GM12891 (cell line): ENCODE measurements around the gene TIPRL. TPM values are rescaled to one million over a fixed set of nuclear protein-coding genes. Genes with fewer than 3 reads are reported as not detected.

ENCODE experiments used
- DNase-seq: peaks from one replicate; pipeline ENCODE4 v3.0.0; 2011; ENCODE audit warnings: low spot score; ENCODE audit not compliant: insufficient read length
- FAIRE-seq: peaks from 2 replicates; lab custom pipeline; 2011; peaks lifted over from hg19 to GRCh38; lab: Jason Lieb, UNC
- PAX5 ChIP-seq: IDR thresholded peaks from 2 replicates; pipeline ENCODE4 v1.6.1; 2011; ENCODE audit warnings: low read length, moderate library complexity, mild to moderate bottlenecking; ENCODE audit not compliant: insufficient read depth, severe bottlenecking
- POLR2A ChIP-seq: IDR thresholded peaks from 2 replicates; pipeline ENCODE4 v1.6.1; 2011; ENCODE audit warnings: low read depth, low read length, control low read depth
- POLR2AphosphoS5 ChIP-seq: IDR thresholded peaks from 2 replicates; pipeline ENCODE4 v1.6.1; 2011; ENCODE audit warnings: low read depth, low read length, control low read depth
- POU2F2 ChIP-seq: IDR thresholded peaks from 2 replicates; pipeline ENCODE4 v1.6.1; 2011; ENCODE audit warnings: low read depth, mild to moderate bottlenecking, control low read depth, low read length, moderate library complexity
- SPI1 ChIP-seq: IDR thresholded peaks from 2 replicates; pipeline ENCODE4 v1.6.1; 2011; ENCODE audit warnings: low read depth, low read length, control low read depth
- TAF1 ChIP-seq: IDR thresholded peaks from 2 replicates; pipeline ENCODE4 v1.6.1; 2011; ENCODE audit warnings: low read depth, low read length, control low read depth
- polyA plus RNA-seq: library from polyadenylated mRNA; unstranded; fragments of >200 nt; gene quantifications from one replicate; pipeline ENCODE4 v1.2.1, GENCODE V29; 2012; ENCODE audit warnings: low read depth, missing spikeins, inconsistent platforms; ENCODE audit not compliant: missing spikeins

TIPRL gene
- 25.1 TPM for polyA plus RNA-seq

GRCh38 chr1:168178638-168179437 is at the start of gene TIPRL:
Gene TIPRL (plus strand): TSS chr1:168178962. CDS start chr1:168179078, 116 bp downstream.
- DNase-seq: peak; percentile 72
- TF ChIP-seq POLR2A (peak; percentile 77), SPI1 (0 out of 2 replicates have a peak, but pooled peaks have one; percentile 11), POLR2AphosphoS5 (no peak; the same call in none of the 2 replicates), PAX5 (peak; percentile 36), TAF1 (peak; percentile 38), POU2F2 (no peak)
- FAIRE-seq: peak; percentile 92

- no peak for DNase-seq
- no peak for FAIRE-seq
- no peak for TF ChIP-seq TAF1
- no peak for TF ChIP-seq POLR2AphosphoS5
- no peak for TF ChIP-seq POLR2A
- TF ChIP-seq POU2F2: no peak
- TF ChIP-seq SPI1: no peak
- TF ChIP-seq PAX5: no peak
Observed at GRCh38 chr1:168129933-168130332, 48.8 kb upstream of the TIPRL start.

DNA sequence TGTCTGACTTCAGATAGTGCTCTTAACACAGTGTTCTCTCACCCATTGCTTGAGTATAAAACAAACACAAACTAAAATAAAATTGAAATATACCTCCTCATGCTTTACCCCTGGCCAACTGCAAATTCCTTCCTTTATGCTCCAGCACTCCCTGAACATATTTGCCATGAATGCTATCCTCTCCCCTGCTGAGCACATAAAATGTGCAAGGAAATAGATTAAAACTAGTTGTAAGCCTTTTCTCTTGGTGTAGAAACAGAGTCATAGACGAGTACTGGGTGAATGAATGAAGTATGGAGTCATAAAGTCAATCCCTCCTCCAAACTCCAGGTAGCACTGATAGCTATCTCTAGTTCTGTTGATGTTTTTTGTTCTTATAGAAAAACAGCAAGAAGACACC is 44.6 kb upstream of the TIPRL start:
- FAIRE-seq: no peak

GRCh38 chr1:168134642-168135041 is 44.1 kb upstream of the TIPRL start:
- no peak for FAIRE-seq
- DNase-seq: no peak
- no peak for TF ChIP-seq POLR2AphosphoS5
- no peak for TF ChIP-seq SPI1
- TF ChIP-seq POU2F2: no peak

More for the DNA sequence above, 44.6 kb upstream of the TIPRL start:
- DNase-seq: no peak
- no peak for TF ChIP-seq PAX5
- no peak for TF ChIP-seq POU2F2
- no peak for TF ChIP-seq SPI1
- no peak for TF ChIP-seq POLR2AphosphoS5
- no peak for TF ChIP-seq TAF1

DNA sequence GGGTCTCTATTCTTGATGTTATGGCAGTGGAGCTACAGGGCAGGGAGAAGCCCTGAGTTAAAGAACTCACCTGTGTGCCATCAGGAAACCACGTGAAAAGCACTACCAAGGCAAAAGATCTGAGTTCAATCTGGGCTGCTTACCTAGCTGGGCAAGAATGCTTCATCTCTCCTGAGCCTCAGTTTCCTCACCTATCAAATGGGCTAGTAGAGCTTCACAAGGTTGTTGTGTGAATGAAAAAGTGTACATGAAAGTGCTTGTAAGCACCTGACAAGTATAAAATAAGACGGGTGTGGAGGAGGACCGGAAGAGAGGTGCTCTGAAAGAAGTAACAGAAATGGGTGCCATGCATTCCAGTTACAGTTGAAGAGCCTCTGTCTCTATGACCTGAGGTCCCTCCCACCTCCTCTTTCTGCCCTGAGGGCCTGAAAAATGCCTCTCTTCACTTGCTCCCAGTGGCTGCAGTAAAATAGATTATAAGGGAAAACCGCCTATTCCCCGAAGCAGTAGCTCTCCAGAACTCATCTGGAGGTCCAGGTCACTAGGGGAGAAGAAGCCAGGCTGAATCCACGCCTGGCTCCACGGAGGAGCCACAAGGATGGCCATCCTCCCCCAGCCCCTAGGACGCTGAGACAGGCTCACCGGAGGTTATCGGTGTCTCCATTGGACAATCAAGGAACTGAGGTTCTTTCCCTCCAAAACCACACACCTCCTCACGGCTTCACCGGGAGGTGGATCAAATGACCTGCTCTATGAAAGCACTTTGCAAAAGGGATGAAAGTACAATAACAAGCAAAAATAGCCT is 43.4 kb upstream of the TIPRL start:
- TF ChIP-seq TAF1 (no peak), POLR2AphosphoS5 (no peak), SPI1 (no peak), PAX5 (no peak), POLR2A (no peak), POU2F2 (no peak)
- FAIRE-seq: peak; percentile 48
- no peak for DNase-seq

- TF ChIP-seq SPI1: no peak
- TF ChIP-seq POLR2A: no peak
- no peak for TF ChIP-seq TAF1
- no peak for TF ChIP-seq POLR2AphosphoS5
- no peak for TF ChIP-seq POU2F2
- TF ChIP-seq PAX5: no peak
- FAIRE-seq (no peak), DNase-seq (no peak)
Observed at GRCh38 chr1:168135921-168136708, 42.6 kb upstream of the TIPRL start.

GRCh38 chr1:168136709-168137514 is 41.9 kb upstream of the TIPRL start, which contains the start of gene GPR161:
Gene GPR161 (minus strand): TSS chr1:168136930. CDS start chr1:168104850, 32,080 bp downstream.
- no peak for FAIRE-seq
- TF ChIP-seq POLR2A (no peak), TAF1 (no peak), SPI1 (no peak), PAX5 (no peak), POLR2AphosphoS5 (no peak), POU2F2 (no peak)
- DNase-seq: peak; percentile 35

DNA sequence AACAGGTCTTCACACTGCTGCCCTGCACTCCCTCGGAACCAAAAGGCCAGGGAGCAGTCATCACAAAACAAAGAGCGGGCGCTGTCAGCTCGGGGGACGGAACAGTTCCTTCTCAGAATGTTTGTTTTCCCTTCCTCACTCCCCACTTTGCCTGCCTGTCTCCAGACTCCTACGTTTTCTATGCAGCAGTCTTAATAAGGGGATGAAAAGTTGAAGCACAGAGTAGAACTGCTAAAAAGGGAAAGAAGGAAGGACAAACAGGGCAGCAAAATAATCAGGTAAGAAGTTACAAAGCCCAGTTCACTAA is 41.3 kb upstream of the TIPRL start:
- DNase-seq (no peak), FAIRE-seq (no peak)

More for the DNA sequence above, 41.3 kb upstream of the TIPRL start:
- TF ChIP-seq POU2F2 (no peak), PAX5 (no peak), POLR2A (no peak), TAF1 (no peak), POLR2AphosphoS5 (no peak), SPI1 (no peak)
